ENCODE results near the gene LEMD2.

- TF ChIP-seq EZH2 (IDR thresholded peaks at IDR 0.05; ENCODE audit: insufficient read depth, poor library complexity, severe bottlenecking) (no peak), EZH2phosphoT487 (IDR thresholded peaks at IDR 0.05; ENCODE audit: insufficient read depth, low read depth) (no peak)
Observed at GRCh38 chr6:33806841-33807240, 17.9 kb upstream of the LEMD2 start.
